NT2/D1 (cell line): Measurements from ENCODE around the gene PHF10.

Experiments used
- DNase-seq: peaks from one replicate; pipeline ENCODE4 v3.0.0-alpha.2; 2011; ENCODE audit warnings: low read depth, low spot score
- H3K27me3 ChIP-seq: 2 replicates; pipeline ENCODE4 v1.6.0; 2011; ENCODE audit warnings: mild to moderate bottlenecking; ENCODE audit not compliant: insufficient read length, insufficient read depth
- H3K36me3 ChIP-seq: 2 replicates; pipeline ENCODE4 v1.6.1; 2011; ENCODE audit warnings: mild to moderate bottlenecking, low read length, mixed read lengths; ENCODE audit not compliant: insufficient read depth, insufficient read length
- H3K4me1 ChIP-seq: 2 replicates; pipeline ENCODE4 v1.5.1; 2011; ENCODE audit not compliant: insufficient read depth, insufficient read length
- H3K4me3 ChIP-seq: 2 replicates; pipeline ENCODE4 v1.5.1; 2011; ENCODE audit warnings: low read depth; ENCODE audit not compliant: insufficient read length
- H3K9ac ChIP-seq: 2 replicates; pipeline ENCODE4 v1.6.0; 2011; ENCODE audit warnings: low read depth; ENCODE audit not compliant: insufficient read length
- H3K9me3 ChIP-seq: 2 replicates; pipeline ENCODE4 v1.5.1; 2011; ENCODE audit warnings: mild to moderate bottlenecking, low read length; ENCODE audit not compliant: insufficient read depth
- SUZ12 ChIP-seq: IDR thresholded peaks from 2 replicates; pipeline ENCODE4 v1.6.1; 2011; ENCODE audit not compliant: insufficient read length, insufficient read depth; ENCODE audit errors: extremely low read depth
- YY1 ChIP-seq: IDR thresholded peaks from 2 replicates; pipeline ENCODE4 v1.6.1; 2011; ENCODE audit not compliant: insufficient read length, insufficient read depth
- ZNF274 ChIP-seq: IDR thresholded peaks from 2 replicates; pipeline ENCODE4 v1.6.1; 2011; ENCODE audit warnings: mild to moderate bottlenecking, low read depth, low read length

The PHF10 gene

GRCh38 chr6:169665289-169665688 is 59.0 kb downstream of the PHF10 start:
- Histone ChIP-seq H3K9ac (no peak overlapping the region), H3K4me3 (no peak overlapping the region), H3K4me1 (peaks cover 4% of the 10 kb centered on the region), H3K27me3 (no peaks in the 10 kb centered on the region), H3K9me3 (no peaks in the 10 kb centered on the region), H3K36me3 (peaks cover 85% of the 10 kb centered on the region)
- no peak for TF ChIP-seq ZNF274
- TF ChIP-seq YY1 = no peak
- no peak for TF ChIP-seq SUZ12
- DNase-seq = no peak

GRCh38 chr6:169664227-169664626 is 60.1 kb downstream of the PHF10 start:
- Histone ChIP-seq H3K9ac (no peak overlapping the region), H3K9me3 (no peaks in the 10 kb centered on the region), H3K4me3 (no peak overlapping the region), H3K4me1 (peaks cover 4% of the 10 kb centered on the region), H3K36me3 (peaks cover 84% of the 10 kb centered on the region), H3K27me3 (no peaks in the 10 kb centered on the region)
- no peak for DNase-seq
- TF ChIP-seq ZNF274 = no peak
- TF ChIP-seq SUZ12 = no peak
- TF ChIP-seq YY1 = no peak

- Histone ChIP-seq H3K9ac (no peak overlapping the region), H3K4me1 (peaks cover 4% of the 10 kb centered on the region), H3K36me3 (peaks cover 81% of the 10 kb centered on the region), H3K27me3 (no peaks in the 10 kb centered on the region), H3K4me3 (no peak overlapping the region), H3K9me3 (no peaks in the 10 kb centered on the region)
- DNase-seq = no peak
- no peak for TF ChIP-seq SUZ12
Measured at GRCh38 chr6:169663468-169663867, 60.8 kb downstream of the PHF10 start.

GRCh38 chr6:169661391-169661756 is 62.9 kb downstream of the PHF10 start:
- Histone ChIP-seq H3K9me3 (no peaks in the 10 kb centered on the region; the same call in 1 of the 2 replicates), H3K4me1 (no peaks in the 10 kb centered on the region), H3K36me3 (peaks cover 79% of the 10 kb centered on the region), H3K4me3 (no peak overlapping the region), H3K27me3 (no peaks in the 10 kb centered on the region), H3K9ac (no peak overlapping the region)
- DNase-seq = no peak
- no peak for TF ChIP-seq YY1
- no peak for TF ChIP-seq SUZ12
- TF ChIP-seq ZNF274 = no peak

- H3K4me3 ChIP-seq = no peak overlapping the region
Measured at GRCh38 chr6:169660751-169661390, 63.4 kb downstream of the PHF10 start.

GRCh38 chr6:169659820-169660610 is 64.3 kb downstream of the PHF10 start:
- Histone ChIP-seq H3K9me3 (no peaks in the 10 kb centered on the region; the same call in 1 of the 2 replicates), H3K4me1 (no peaks in the 10 kb centered on the region), H3K9ac (no peak overlapping the region), H3K4me3 (no peak overlapping the region), H3K27me3 (no peaks in the 10 kb centered on the region), H3K36me3 (peaks cover 84% of the 10 kb centered on the region)
- DNase-seq = no peak
- TF ChIP-seq SUZ12 = no peak
- TF ChIP-seq ZNF274 = no peak
- TF ChIP-seq YY1 = no peak

More at GRCh38 chr6:169660751-169661390, 63.4 kb downstream of the PHF10 start:
- no peak overlapping the region for H3K9ac ChIP-seq
- H3K9me3 ChIP-seq = no peaks in the 10 kb centered on the region; the same call in 1 of the 2 replicates
- no peaks in the 10 kb centered on the region for H3K4me1 ChIP-seq
- DNase-seq = no peak
- TF ChIP-seq SUZ12 (no peak), YY1 (no peak), ZNF274 (no peak)
- H3K27me3 ChIP-seq = no peaks in the 10 kb centered on the region
- peaks cover 83% of the 10 kb centered on the region for H3K36me3 ChIP-seq

GRCh38 chr6:169657284-169657610 is 67.1 kb downstream of the PHF10 start:
- Histone ChIP-seq H3K4me1 (no peaks in the 10 kb centered on the region), H3K36me3 (peaks cover 71% of the 10 kb centered on the region)

More at GRCh38 chr6:169657284-169657610, 67.1 kb downstream of the PHF10 start:
- Histone ChIP-seq H3K9ac (peak overlapping the region; percentile 18), H3K4me3 (no peak overlapping the region), H3K27me3 (no peaks in the 10 kb centered on the region), H3K9me3 (no peaks in the 10 kb centered on the region; the same call in 1 of the 2 replicates)
- DNase-seq = no peak
- TF ChIP-seq ZNF274 (no peak), SUZ12 (no peak), YY1 (no peak)
